ENCODE data around the gene GKN1.
A peak's percentile ranks its signal among the peaks of the same experiment; 100 is the strongest.
"Not testable (repeated sequence)": the region's sequence is repeated elsewhere in the genome, so short reads cannot be mapped to it uniquely, and the experiment has no call there.

Gene GKN1, protein sequence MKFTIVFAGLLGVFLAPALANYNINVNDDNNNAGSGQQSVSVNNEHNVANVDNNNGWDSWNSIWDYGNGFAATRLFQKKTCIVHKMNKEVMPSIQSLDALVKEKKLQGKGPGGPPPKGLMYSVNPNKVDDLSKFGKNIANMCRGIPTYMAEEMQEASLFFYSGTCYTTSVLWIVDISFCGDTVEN

DNA sequence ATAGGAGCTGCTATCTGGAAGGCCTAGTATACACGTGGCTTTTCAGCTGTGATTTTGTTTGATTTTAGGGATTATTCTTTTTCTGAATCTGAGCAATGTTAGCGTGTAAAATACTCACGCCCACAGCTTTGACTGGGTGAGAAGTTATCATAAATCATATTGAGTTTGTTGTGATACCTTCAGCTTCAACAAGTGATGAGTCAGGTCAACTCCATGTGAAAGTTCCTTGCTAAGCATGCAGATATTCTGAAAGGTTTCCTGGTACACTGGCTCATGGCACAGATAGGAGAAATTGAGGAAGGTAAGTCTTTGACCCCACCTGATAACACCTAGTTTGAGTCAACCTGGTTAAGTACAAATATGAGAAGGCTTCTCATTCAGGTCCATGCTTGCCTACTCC is at the start of gene GKN1:
TSS of gene GKN1 (plus strand) at position 386 of the 400 bp plus-strand sequence. CDS start 42 bp downstream, outside the sequence.
- DNase-seq (ENCODE audit: low spot score), result no peak

DNA sequence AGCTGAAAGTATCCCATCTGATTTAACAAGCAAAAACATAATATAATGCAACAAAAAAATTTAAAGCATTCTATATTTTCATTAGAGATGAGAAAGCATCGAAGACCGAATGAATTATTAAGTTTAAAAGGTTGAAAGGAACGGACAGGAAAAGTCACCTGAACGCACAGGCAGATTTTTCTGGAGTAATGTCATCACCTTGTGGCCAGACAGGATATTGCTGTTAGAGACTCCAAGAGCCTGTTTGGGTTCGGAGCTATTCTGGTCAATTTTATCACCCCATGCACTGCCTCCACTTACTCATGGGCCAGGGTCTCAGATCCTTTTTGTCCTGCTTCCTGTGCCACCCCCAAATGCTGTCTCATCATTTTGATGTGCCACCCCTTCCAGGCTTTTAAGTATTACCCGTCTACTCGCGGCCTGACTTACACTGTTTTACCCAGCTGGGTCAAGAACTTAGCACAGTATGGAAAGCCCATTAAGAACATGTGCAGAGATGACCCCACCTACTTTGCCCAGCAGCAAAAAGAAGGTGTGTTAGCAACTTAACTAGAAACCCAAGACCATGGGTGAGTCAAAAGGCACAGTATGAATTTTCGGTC is 49.0 kb upstream of the GKN1 start:
- peak; percentile 75 for DNase-seq (ENCODE audit: low spot score)

DNA sequence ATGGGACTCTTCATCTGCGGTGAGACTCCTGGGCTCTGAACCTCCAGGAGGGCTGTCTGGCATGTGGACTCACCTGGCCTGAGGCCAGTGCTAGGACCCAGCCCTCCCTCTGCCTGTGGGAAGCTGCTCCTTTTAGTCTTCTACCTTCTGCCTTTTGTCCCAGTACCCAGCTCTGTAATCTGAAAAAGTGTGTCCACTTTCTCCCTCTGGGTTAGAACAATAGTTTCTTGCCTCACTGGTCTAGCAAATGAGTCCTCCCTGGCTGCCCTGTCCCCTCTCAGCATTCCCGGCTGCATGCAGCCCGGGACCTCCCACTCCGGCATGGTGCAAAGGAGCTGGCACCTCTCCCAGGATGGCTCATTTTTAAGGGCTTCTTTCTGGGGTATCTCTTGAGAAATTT is 47.6 kb upstream of the GKN1 start:
- no peak for DNase-seq (ENCODE audit: low spot score)

DNA sequence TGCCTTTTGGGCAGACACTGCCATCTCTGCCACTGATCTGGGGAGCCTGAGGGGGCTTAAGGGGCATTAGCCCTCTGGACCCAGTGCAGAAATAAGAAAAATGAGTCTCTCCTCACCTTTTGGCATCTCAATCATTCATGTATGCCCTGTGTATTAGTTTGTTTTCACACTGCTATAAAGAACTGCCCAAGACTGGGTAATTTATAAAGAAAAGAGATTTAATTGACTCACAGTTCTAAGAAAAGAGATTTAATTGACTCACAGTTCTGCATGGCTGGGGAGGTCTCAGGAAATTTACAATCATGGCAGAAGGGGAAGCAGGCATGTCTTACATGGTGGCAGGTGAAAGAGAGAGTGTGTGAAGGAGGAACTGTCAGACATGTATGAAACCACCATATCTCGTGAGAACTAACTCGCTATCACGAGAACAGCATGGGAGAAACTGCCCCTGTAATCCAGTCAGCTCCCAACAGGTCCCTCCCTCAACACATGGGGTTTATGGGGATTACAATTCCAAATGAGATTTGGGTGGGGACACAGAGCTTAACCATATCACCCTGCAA is 43.2 kb upstream of the GKN1 start:
- DNase-seq (ENCODE audit: low spot score), result no peak

GRCh38 chr2:68931799-68932198 is 42.6 kb upstream of the GKN1 start:
- no peak for DNase-seq (ENCODE audit: low spot score)

- no peak for DNase-seq (ENCODE audit: low spot score)
These were observed 42.0 kb upstream of the GKN1 start for GRCh38 chr2:68932402-68932801.

GRCh38 chr2:68934021-68934420 is 40.4 kb upstream of the GKN1 start:
- DNase-seq (ENCODE audit: low spot score), result no peak

DNA sequence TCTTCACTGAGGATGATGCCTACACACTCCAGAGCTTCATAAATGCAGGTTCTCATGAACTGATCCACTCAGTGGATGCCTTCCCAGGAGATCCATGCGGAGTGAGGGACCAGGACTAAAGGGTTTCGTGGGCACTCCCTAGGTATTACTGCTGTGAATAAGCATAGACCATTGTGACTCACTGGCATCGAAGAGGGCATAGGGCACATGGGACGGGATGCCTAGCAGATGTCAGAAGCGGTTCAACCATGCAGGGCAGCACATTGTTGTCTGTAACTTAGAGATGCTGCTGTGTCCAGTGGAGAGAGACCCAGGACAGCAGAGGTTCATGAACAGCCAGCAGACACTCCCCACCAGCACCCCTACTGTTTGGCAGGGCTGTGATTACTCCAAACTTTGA is 39.0 kb upstream of the GKN1 start:
- no peak for DNase-seq (ENCODE audit: low spot score)

DNA sequence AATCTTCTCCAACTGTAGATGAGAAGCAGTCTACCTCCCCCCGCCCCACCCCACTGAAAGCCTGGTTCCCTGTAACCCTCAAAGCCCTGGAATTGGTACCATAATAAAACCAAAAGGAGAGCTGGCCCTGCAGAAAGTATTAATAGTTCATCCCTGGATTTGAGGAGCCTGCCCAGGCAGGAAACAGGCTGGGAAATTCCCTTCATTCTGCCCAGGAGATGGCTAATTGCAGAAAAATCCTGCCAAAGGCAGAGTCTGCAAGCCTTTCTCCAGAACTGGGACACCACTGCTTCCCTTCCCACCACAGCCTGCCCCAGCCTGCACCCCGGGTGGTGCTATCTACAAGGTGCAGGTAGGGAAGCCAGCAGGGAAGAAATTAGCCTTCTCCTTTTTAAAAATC is 38.0 kb upstream of the GKN1 start:
- DNase-seq (ENCODE audit: low spot score), result no peak

GRCh38 chr2:68936889-68937288 is 37.5 kb upstream of the GKN1 start:
- no peak for DNase-seq (ENCODE audit: low spot score)

DNA sequence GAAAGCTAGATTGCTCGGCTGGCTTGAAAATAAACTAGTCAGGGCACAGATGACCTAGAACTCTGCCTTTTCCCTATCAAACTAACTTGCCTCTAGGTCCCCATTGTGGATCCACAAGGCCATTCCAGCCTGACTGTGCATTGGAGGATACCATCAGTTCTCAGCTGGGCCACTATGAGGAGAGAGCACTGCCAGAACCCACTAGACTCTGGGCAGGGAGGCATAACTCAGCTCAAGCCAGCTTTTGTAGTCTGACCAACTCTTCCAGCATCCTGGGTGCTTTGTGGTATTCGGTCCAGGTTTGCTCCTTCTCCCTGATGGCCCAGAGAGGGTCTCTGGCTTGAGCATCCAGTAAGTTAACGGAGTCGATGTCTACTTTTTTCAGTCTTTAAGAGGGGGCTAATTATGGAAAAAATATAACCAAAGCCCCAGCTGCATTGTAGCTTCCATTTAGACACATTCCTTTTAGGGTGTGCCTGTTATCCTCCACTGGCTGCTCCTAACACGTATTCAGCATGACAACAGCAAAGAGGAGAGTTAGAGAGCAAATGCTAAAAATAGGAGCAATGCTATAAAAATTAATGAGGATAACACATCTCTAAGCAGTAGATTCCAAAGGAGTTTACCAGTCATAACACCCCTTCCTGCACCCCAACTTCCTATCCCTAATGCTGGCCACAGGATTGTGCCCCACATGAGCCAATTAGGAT is 36.9 kb upstream of the GKN1 start:
- DNase-seq (ENCODE audit: low spot score), result no peak

DNA sequence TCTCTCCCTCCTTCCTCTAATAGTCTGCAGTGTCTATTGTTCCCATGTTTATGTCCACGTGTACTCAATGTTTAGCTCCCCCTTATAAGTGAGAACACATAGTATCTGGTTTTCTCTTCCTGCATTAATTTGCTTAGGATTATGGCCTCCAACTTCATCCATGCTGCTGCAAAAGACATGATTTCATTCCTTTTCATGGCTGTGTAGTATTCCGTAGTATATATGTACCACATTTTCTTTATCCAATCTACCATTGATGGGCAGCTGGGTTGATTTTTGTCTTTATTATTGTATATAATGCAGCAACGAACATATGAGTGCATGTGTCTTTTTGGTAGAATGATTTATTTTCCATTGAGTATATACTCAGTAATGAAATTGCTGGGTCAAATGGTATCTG is 35.5 kb upstream of the GKN1 start:
- DNase-seq (ENCODE audit: low spot score), result no peak

- no peak for DNase-seq (ENCODE audit: low spot score)
These were observed 34.5 kb upstream of the GKN1 start for GRCh38 chr2:68939962-68940361.

DNA sequence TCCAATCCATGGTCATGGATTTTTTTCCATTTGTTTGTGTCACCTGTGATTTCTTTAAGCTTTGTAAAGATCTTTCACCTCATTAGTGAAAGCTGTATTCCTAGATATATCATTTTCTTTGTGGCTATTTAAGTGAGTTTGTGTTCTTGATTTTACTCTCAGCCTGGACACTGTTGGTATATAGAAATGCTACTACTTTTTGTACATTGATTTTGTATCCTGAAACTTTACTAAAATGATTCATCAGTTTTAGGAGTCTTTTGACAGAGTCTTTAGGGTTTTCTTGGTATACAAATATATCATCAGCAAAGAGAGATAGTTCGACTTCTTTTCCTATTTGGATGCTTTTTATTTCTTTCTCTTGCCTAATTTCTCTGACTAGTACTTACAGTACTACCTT is 34.1 kb upstream of the GKN1 start:
- no peak for DNase-seq (ENCODE audit: low spot score)

- DNase-seq (ENCODE audit: low spot score), result no peak
These were observed 31.6 kb upstream of the GKN1 start for GRCh38 chr2:68942827-68943226.

DNA sequence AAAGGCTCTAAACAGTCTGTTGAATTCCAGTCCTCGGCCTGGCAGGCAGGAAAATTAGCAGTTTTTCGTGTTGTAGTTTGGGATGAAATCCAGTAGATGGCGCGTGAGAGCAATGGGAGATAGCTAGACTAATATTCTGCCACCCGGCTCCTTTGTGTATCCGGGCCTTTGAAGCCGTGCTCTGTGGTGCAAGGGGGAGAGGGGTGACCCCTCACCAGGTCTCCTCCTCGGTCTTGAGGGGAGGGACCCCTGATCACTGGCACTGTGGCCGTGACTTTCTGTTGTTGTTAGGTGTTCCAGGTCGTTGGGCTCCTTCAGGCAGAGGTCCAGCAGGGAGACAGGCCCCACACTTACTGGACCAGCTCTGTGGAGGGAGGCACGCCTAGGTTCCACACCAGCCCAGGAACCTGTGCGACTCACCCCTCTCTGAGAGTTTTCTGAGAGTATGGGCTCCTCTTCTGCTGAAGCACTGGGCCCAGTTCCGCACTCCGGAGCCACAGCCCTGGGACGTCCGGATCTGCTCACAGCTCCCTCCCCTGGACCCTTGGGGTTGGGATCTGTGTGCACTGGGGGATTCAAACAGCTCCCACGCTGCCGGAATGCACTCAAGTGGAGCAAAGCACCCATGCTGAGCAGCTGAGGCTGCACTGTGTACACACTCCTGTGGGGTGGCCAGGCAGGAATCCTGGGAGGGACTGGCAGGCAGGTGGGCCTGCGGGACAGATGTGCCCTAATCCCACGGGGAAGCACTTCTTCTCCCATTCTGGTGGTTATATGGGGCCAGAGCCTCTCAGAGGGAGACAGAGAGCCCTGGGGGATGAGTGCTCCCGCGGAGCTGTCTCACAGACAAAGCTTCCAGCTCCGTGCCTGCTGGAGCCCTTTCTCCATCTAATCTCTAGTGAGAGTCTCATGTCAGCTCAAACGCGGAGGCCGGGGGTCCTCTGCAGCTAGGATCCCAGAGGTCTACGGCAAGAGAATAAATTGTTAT is 30.6 kb upstream of the GKN1 start:
- DNase-seq (ENCODE audit: low spot score), result peak; percentile 56

GRCh38 chr2:68946117-68946516 is 28.3 kb upstream of the GKN1 start:
- no peak for DNase-seq (ENCODE audit: low spot score)

GRCh38 chr2:68948710-68949109 is 25.7 kb upstream of the GKN1 start:
- no peak for DNase-seq (ENCODE audit: low spot score)

DNA sequence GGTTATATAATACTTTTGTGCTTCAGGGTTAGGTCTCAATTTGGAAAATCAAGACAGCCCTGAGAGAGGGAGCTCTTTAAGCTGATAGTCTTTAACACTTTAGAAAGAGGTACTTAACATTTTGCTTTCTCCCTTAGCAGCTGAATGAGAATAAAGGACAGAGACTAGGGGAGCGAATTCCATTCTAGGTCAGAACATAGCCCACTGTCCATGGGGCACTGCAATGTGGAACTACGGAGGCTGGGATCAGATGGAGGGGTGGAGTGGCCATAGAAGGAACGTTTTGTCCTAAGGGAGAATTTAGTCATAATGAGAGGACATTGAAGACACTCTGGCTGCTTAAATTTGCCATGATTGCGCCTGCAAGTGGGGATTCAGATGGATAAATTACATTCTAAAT is 22.5 kb upstream of the GKN1 start:
- DNase-seq (ENCODE audit: low spot score), result no peak

DNA sequence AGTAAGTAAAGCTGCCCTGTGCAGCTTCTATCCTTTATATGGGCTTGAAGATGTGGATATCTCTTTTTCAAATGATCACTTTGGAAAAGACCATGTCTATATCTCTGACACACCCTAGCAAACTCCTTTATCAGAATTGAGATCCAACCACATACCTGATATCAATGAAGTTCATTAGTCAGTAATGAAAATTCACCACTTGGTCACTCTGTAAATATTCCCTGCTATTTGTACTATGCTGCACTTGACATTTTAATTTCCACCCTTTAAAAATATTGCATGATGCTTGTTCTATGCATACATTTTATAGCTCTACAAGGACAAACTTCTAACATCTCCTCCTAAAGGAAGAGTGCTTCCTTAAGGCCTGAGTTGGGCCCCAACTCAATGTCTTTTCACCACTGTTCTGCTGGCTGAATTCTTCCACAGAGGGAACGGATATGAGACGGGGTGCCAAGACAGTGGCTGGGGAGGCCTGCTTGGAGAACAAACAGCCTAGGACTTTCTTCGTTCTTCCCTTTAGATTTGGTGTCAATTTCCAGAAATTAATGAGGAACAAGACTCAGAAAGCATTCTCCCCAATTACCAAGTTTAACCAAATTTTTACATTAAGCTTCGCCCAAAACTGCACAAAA is 21.4 kb upstream of the GKN1 start, which contains the start of gene GKN2:
TSS of gene GKN2 (minus strand) at position 7 of the 635 bp plus-strand sequence. CDS start 32 bp downstream, outside the sequence.
- DNase-seq (ENCODE audit: low spot score), result no peak

DNA sequence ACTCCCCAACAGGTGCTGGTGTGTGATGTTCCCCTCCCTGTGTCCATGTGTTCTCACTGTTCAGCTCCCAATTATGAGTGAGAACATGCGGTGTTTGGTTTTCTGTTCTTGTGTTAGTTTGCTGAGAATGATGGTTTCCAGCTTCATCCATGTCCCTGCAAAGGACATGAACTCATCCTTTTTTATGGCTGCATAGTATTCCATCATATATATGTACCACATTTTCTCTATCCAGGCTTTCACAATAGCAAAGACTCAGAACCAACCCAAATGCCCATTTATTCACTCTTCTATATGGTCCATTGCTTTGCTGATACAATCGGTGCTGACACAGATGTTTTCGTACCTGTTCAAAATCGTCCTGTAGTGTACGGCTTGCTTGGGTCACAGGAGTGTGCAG is 19.0 kb upstream of the GKN1 start:
- DNase-seq (ENCODE audit: low spot score), result not testable (repeated sequence)
